Suppressor macrophage (primary cell): ENCODE results near the gene CHCHD6.

Source experiments
- DNase-seq, 4 experiments: peaks; one replicate each; pipeline ENCODE4 v3.0.0-alpha.2; 2020 to 2022

CHCHD6 gene

GRCh38 chr3:126900859-126901540, 197.0 kb downstream of the CHCHD6 start:
- DNase-seq = no peak

- no peak for DNase-seq
Observed at GRCh38 chr3:126901631-126902030, 197.6 kb downstream of the CHCHD6 start.

DNA sequence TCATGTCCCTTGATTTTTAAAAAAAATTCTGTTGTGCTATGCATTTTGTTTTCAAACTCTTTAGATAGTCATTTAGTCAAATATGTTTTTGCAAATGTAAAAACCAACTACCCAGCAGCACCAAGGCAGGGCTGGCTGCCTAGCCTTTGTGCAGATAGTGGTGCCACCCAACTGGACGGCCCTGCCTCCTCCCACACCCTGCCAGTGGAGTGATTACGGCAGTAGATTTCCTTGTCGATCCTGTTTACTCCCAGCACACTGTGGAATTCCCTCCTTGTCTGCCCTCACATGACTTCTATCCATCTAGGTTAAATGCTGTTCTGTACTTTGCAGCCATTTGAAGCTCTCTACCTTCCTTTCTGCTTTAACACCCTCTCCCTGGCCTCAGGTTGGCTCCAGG, 199.5 kb downstream of the CHCHD6 start:
- no peak for DNase-seq

GRCh38 chr3:126907557-126907956, 203.5 kb downstream of the CHCHD6 start:
- DNase-seq = no peak

- DNase-seq = peak; percentile 67 to 85 (median 80)
Observed at GRCh38 chr3:126908752-126909275, 204.8 kb downstream of the CHCHD6 start.

DNA sequence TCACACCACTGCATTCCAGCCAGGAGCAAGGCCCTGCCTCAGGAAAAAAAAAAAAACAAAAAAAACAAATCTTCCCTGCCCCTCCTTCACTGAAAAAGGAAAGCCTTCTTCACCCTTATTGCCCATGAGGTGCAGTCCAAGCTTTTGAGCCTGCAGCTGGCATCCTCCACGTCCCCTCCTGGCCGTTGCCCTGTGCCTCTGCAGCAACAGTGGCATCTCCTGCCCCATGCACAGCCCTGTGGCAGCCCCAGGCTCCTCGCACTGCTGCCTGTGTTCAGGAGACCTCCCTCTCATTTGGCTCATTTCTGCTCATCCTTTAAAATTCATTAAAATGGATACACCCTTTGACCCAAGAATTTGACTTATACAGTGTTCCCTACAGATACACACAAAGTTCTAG, 206.2 kb downstream of the CHCHD6 start:
- no peak for DNase-seq

GRCh38 chr3:126911162-126912026, 207.4 kb downstream of the CHCHD6 start:
- peak; percentile 92 to 98 (median 94) for DNase-seq

DNA sequence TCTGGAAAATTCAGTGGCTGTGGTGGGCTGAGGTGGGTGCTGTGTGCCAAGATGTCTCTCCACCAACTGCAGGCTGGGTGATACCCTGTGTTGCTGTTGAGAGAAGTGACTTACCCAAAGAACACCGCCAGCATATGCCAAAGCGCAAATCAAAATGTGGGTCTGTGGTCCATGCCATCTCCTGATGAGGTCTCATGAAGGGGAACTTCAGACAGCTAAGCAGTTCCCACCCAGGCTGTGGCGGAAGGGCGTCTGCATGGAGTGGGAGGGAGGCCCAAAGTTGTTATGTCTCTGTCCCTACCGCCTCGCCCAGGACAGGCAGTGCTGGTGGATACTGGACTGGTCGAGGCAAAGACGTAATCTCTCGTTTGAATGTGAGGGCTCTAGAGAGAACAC, 208.0 kb downstream of the CHCHD6 start:
- DNase-seq = peak; percentile 41 to 71 (median 65)

GRCh38 chr3:126912491-126913195, 208.6 kb downstream of the CHCHD6 start:
- DNase-seq = no peak

DNA sequence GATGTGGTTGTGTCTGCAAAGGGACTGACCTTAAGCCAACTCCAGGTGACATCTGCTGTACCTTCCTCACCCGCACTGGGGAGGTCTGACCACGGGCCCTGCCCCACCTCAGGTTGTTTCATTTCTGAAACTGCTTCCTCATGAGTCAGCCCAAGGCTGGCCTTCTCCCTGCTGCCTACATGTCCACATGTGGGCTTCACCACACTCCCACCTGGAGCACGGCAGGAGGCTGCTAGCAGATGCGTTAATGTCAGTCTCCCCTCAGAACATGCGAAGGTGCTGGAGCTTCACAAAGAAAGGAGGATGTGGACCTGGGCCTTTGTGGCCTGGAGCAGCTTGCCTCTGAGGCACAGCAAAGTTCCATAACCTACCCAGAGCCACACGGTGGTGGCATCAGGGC, 209.5 kb downstream of the CHCHD6 start:
- peak in 3 of 4 experiments; percentile 19 to 38 (median 38) for DNase-seq

DNA sequence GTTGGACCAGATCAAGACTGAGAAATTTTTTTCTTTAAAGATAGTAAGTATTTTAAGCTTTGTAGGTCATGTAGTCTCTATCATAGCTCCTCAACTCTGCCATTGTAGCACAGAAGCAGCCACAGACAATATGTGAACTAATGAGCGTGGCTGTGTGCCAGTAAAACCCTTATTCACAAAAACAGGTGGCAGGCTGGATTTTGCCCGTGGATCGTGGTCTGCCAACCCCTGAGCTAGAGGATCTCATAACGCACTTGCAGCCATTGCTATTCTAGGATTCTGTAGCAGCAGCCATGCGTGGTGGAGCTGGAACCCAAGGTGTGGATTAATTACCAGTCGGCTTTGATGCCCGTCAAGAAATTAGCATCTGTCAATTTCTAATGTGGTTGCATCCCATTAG, 210.2 kb downstream of the CHCHD6 start:
- no peak for DNase-seq

GRCh38 chr3:126915015-126915414, 211.0 kb downstream of the CHCHD6 start:
- no peak for DNase-seq

DNA sequence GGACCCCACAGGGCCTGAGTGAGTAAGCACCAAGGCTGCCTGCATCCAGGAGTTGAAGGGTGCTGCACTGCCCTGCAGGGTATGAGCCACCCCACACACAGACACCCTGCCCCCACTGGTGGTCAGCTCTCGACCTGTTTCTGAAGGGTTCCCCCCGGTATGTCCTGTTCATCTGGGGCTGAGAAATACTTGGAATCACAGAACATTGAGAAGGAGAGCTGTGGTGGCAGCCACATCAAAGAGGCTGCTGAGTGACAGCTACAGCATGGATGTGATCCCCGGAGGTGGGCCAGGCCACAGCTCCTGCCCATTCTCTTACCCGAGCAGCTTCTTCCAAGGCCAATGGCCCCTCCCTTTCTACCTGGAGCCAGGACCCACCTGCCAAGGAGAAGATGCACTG, 212.5 kb downstream of the CHCHD6 start:
- DNase-seq = no peak

GRCh38 chr3:126917232-126917804, 213.3 kb downstream of the CHCHD6 start:
- no peak for DNase-seq

GRCh38 chr3:126918355-126918821, 214.3 kb downstream of the CHCHD6 start:
- peak in 2 of 4 experiments; percentile 55 to 57 for DNase-seq

GRCh38 chr3:126921085-126921824, 217.2 kb downstream of the CHCHD6 start:
- no peak for DNase-seq

GRCh38 chr3:126922466-126922865, 218.4 kb downstream of the CHCHD6 start:
- DNase-seq = no peak

DNA sequence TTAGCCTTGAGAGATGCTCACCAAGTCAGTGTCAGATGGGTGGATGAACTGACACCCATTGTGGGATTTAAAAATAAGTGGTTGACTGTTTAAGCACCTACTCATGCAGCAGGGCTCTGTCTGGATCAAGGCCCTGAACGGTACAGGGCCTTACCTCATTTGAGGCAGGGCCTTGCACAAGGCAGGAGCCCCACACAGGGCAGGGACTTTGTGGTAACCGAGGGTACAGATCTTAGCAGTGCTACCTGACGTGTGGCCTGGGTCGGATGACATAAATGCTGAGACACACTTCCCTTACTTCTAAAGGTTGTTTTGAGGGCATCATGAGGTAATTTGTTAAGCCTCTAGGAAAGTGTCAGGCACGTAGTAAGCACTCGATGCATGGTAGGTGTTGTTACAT, 219.4 kb downstream of the CHCHD6 start:
- no peak for DNase-seq

- DNase-seq = no peak
Observed at GRCh38 chr3:126923895-126924294, 219.9 kb downstream of the CHCHD6 start.

DNA sequence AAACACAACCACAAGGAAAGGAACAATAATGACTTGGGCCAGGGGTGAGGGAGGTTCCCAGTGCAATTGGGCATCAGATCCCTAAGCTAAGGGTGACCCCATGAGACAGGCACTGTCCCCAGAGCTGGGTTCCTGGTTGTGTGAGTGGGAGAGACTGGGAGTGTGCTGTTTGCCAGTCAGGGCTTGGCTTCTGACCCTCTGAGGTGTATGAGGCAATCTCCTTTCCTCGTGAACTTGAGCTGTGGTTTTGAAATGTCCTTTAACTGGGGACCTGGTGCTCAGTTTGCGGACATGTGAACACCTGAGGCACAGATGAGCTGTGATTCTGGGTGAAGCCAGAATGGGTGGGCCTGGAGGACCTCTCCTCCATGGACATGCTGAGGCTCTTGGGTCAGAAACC, 220.4 kb downstream of the CHCHD6 start:
- peak; percentile 73 to 88 (median 84) for DNase-seq

GRCh38 chr3:126925411-126926171, 221.6 kb downstream of the CHCHD6 start:
- peak; percentile 82 to 94 (median 88) for DNase-seq
